Measurements from ENCODE around the gene DLST.

Gene DLST

GRCh38 chr14:74866708-74867389 is 14.9 kb upstream of the DLST start:
- Histone ChIP-seq H3K27me3 (ENCODE audit: insufficient read depth, low read length, poor library complexity, severe bottlenecking) (no peaks in the 10 kb centered on the region), H3K9me2 (replicated peaks; ENCODE audit: low read depth, low read length) (no peaks in the 10 kb centered on the region), H4K20me1 (ENCODE audit: insufficient read depth, low read length, poor library complexity, severe bottlenecking) (no peaks in the 10 kb centered on the region), H3K9ac (ENCODE audit: low read depth, low read length, poor library complexity, severe bottlenecking) (no peak overlapping the region), H3K9me3 (ENCODE audit: insufficient read depth, low read depth, low read length) (no peaks in the 10 kb centered on the region), H3K36me3 (ENCODE audit: insufficient read depth, low read length) (no peaks in the 10 kb centered on the region), H3K4me3 (ENCODE audit: low read length, poor library complexity, severe bottlenecking) (no peak overlapping the region), H3K4me1 (ENCODE audit: insufficient read depth, low read length, poor library complexity, severe bottlenecking) (peaks cover 16% of the 10 kb centered on the region), H3K79me2 (ENCODE audit: insufficient read depth, low read length) (no peaks in the 10 kb centered on the region), H2AFZ (ENCODE audit: low read length) (0 out of 2 replicates have a peak overlapping the region, but pooled peaks have one; percentile 9), H3K4me2 (ENCODE audit: low read depth, low read length, poor library complexity, severe bottlenecking) (peak overlapping the region; percentile 48), H3F3A (ENCODE audit: low read depth) (no peaks in the 10 kb centered on the region)
- TF ChIP-seq EZH2phosphoT487 (IDR thresholded peaks at IDR 0.05; ENCODE audit: borderline replicate concordance), result no peak
- TF ChIP-seq CTCF (conservative IDR thresholded peaks at IDR 0.05; ENCODE audit: low read length), result no peak

DNA sequence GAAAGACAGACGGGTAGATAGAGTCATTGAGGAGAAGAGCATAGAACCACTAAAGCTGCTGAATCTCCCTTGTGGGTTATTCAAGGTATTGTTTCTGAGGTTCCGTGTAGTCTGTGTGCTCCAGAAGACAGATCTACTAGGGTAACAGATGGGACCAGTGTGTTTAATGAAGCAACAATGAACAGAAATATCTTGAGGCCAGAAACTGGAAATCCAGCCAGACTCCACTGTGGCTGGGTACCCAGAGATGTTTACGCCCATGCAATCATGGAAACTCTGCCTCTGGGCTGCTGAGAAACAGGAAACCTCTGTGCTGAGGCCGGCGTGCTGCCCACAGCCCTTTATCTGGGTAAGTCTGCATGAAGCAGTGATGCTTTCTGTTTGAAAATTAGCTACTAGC is 14.0 kb upstream of the DLST start:
- peak overlapping the region; percentile 14; the same call in 1 of the 2 replicates for H2AFZ ChIP-seq (ENCODE audit: low read length)
- no peaks in the 10 kb centered on the region for H3K9me2 ChIP-seq (replicated peaks; ENCODE audit: low read depth, low read length)
- H3K4me3 ChIP-seq (ENCODE audit: low read length, poor library complexity, severe bottlenecking), result peak overlapping the region; percentile 22
- H3K4me1 ChIP-seq (ENCODE audit: insufficient read depth, low read length, poor library complexity, severe bottlenecking), result peaks cover 16% of the 10 kb centered on the region
- no peaks in the 10 kb centered on the region for H3K36me3 ChIP-seq (ENCODE audit: insufficient read depth, low read length)
- H3F3A ChIP-seq (ENCODE audit: low read depth), result no peaks in the 10 kb centered on the region
- no peaks in the 10 kb centered on the region for H3K27me3 ChIP-seq (ENCODE audit: insufficient read depth, low read length, poor library complexity, severe bottlenecking)
- no peak for TF ChIP-seq CTCF (conservative IDR thresholded peaks at IDR 0.05; ENCODE audit: low read length)
- TF ChIP-seq EZH2phosphoT487 (IDR thresholded peaks at IDR 0.05; ENCODE audit: borderline replicate concordance), result no peak
- H3K9ac ChIP-seq (ENCODE audit: low read depth, low read length, poor library complexity, severe bottlenecking), result no peak overlapping the region
- H4K20me1 ChIP-seq (ENCODE audit: insufficient read depth, low read length, poor library complexity, severe bottlenecking), result no peaks in the 10 kb centered on the region
- peak overlapping the region; percentile 48 for H3K4me2 ChIP-seq (ENCODE audit: low read depth, low read length, poor library complexity, severe bottlenecking)
- H3K79me2 ChIP-seq (ENCODE audit: insufficient read depth, low read length), result no peaks in the 10 kb centered on the region
- H3K9me3 ChIP-seq (ENCODE audit: insufficient read depth, low read depth, low read length), result no peaks in the 10 kb centered on the region

GRCh38 chr14:74868739-74869138 is 13.0 kb upstream of the DLST start:
- no peak overlapping the region for H3K4me3 ChIP-seq (ENCODE audit: low read length, poor library complexity, severe bottlenecking)
- H4K20me1 ChIP-seq (ENCODE audit: insufficient read depth, low read length, poor library complexity, severe bottlenecking), result no peaks in the 10 kb centered on the region
- H3K4me2 ChIP-seq (ENCODE audit: low read depth, low read length, poor library complexity, severe bottlenecking), result no peak overlapping the region
- H3K27me3 ChIP-seq (ENCODE audit: insufficient read depth, low read length, poor library complexity, severe bottlenecking), result no peaks in the 10 kb centered on the region
- no peaks in the 10 kb centered on the region for H3K36me3 ChIP-seq (ENCODE audit: insufficient read depth, low read length)
- H3F3A ChIP-seq (ENCODE audit: low read depth), result no peaks in the 10 kb centered on the region
- no peaks in the 10 kb centered on the region for H3K9me3 ChIP-seq (ENCODE audit: insufficient read depth, low read depth, low read length)
- no peaks in the 10 kb centered on the region for H3K79me2 ChIP-seq (ENCODE audit: insufficient read depth, low read length)
- TF ChIP-seq EZH2phosphoT487 (IDR thresholded peaks at IDR 0.05; ENCODE audit: borderline replicate concordance), result no peak
- no peak for TF ChIP-seq CTCF (conservative IDR thresholded peaks at IDR 0.05; ENCODE audit: low read length)
- no peaks in the 10 kb centered on the region for H3K9me2 ChIP-seq (replicated peaks; ENCODE audit: low read depth, low read length)
- no peak overlapping the region for H3K9ac ChIP-seq (ENCODE audit: low read depth, low read length, poor library complexity, severe bottlenecking)
- H3K4me1 ChIP-seq (ENCODE audit: insufficient read depth, low read length, poor library complexity, severe bottlenecking), result peaks cover 16% of the 10 kb centered on the region
- H2AFZ ChIP-seq (ENCODE audit: low read length), result no peak overlapping the region

All from Loucy (cell line).